Mucosa of stomach (tissue), 1 donor: ENCODE results near the gene XPA.

ENCODE experiments used
- H3K27me3 ChIP-seq: one replicate; pipeline ENCODE4 v1.7.0; 2013; ENCODE audit warnings: mild to moderate bottlenecking, low read length; ENCODE audit not compliant: control insufficient read depth, insufficient read depth
- H3K36me3 ChIP-seq: one replicate; pipeline ENCODE4 v1.7.0; 2013; ENCODE audit warnings: low read length; ENCODE audit not compliant: control insufficient read depth, insufficient read depth
- H3K4me1 ChIP-seq: one replicate; pipeline ENCODE4 v1.7.0; 2013; ENCODE audit warnings: mild to moderate bottlenecking, low read length; ENCODE audit not compliant: control insufficient read depth, insufficient read depth
- H3K4me3 ChIP-seq: one replicate; pipeline ENCODE4 v1.7.0; 2013; ENCODE audit warnings: low read length
- H3K9ac ChIP-seq: one replicate; pipeline ENCODE4 v1.7.0; 2013; ENCODE audit warnings: mild to moderate bottlenecking, low read length, moderate library complexity
- H3K9me3 ChIP-seq: one replicate; pipeline ENCODE4 v1.7.0; 2013; ENCODE audit warnings: mild to moderate bottlenecking, low read length, moderate library complexity; ENCODE audit not compliant: control insufficient read depth
- donor health status: Pancreatic carcinoma.

Gene XPA

DNA sequence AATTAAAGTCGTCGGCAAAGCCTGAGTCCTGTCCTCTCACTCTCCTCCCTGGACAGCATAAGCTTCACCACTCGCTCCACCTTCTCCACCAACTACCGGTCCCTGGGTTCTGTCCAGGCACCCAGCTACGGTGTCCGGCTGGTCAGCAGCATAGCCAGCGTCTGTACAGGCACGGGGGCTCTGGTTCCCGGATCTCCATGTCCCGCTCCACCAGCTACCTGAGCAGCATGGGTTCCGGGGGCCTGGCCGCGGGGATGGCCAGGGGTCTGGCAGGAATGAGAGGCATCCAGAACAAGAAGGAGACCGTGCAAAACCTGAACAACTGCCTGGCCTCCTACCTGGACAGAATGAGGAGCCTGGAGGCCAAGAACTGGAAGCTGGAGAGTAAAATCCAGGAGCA is 1.7 kb upstream of the XPA start:
- Histone ChIP-seq H3K27me3 (no peaks in the 10 kb centered on the region), H3K4me1 (peaks cover 17% of the 10 kb centered on the region), H3K36me3 (no peaks in the 10 kb centered on the region), H3K9me3 (no peaks in the 10 kb centered on the region), H3K4me3 (no peak overlapping the region), H3K9ac (no peak overlapping the region)

DNA sequence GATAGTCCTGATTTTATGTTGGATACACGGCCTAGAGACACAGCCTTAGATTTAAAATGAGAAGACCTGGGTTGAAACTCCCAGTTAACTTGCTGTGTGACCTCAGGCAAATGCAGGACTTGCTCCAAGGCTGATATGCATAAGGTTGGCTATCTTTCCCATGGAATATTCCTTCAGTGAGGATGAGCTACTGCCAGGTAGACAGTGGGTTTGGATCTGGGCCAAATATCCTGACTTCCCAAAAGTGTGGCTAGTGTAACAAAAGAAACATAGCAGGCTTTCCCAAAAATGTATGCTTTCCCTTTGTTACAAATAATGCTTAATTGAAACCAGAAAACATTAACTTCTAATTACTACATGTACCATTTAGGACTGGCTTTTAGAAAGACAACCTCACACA is 697 bp upstream of the XPA start:
- Histone ChIP-seq H3K36me3 (no peaks in the 10 kb centered on the region), H3K9ac (peak overlapping the region; percentile 81)

DNA sequence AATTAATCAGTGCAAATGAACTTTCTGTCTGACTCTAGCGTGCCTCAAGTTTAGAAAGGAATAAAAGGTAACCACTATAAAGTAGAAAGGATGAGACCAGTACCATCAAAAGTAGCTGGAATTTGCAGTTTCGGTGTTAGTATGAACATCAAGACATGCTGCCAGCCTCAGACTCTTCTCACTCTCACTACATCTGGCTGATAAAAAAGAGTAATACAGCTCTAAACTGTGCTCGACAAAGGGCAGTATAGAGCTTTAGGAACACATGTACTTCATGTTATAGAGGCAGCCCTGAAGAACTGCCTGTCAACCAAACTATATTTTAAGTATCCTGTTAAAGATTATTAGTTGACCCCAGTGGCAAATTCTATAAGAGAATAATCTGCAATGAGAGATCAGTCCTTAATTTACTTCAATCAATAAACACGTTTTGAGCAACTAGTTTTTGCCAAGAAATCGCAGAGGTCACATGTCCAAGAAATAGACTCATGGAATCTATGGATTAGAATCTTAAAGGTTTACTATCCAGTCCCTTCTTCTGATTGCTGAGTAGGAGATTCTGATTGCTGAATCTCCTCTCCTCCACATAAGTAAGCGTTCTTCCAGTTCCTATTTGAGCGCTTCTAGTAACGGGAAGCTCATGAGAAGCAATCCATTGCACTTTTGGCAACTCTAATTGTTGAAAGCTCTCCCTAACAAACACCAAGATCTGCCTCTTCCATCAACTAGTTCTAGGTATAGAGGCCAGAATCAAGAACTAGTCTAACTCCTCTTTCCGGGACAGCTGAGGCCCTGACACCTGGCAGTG is 941 bp downstream of the XPA start:
- Histone ChIP-seq H3K27me3 (no peaks in the 10 kb centered on the region), H3K9me3 (no peaks in the 10 kb centered on the region), H3K4me1 (peaks cover 11% of the 10 kb centered on the region), H3K4me3 (peak overlapping the region; percentile 72), H3K9ac (peak overlapping the region; percentile 81), H3K36me3 (peaks cover 1% of the 10 kb centered on the region)

More for the DNA sequence above, 697 bp upstream of the XPA start:
- no peaks in the 10 kb centered on the region for H3K9me3 ChIP-seq
- H3K4me3 ChIP-seq, result peak overlapping the region; percentile 72
- H3K4me1 ChIP-seq, result peaks cover 11% of the 10 kb centered on the region
- no peaks in the 10 kb centered on the region for H3K27me3 ChIP-seq

DNA sequence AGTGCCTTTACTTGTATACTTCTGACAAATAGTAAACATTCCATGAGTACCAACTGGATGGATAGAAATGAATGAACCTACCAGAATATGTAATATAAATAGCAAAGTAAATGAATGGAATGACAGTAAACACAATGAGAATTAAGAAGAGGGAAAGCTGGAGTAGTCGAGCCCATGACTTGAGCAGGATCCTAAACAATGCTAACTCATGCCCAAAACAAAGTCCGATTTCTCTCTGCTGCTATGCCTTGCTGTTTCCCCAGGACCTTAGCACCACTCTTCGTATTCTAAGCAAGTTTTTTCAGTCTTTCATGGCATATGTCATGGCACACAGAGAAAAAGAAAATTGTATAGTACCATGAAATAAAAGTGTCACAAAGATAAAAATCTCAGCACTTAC is 1.8 kb downstream of the XPA start:
- Histone ChIP-seq H3K4me3 (no peak overlapping the region), H3K27me3 (no peaks in the 10 kb centered on the region), H3K36me3 (peaks cover 5% of the 10 kb centered on the region), H3K4me1 (peaks cover 11% of the 10 kb centered on the region), H3K9me3 (no peaks in the 10 kb centered on the region), H3K9ac (no peak overlapping the region)

DNA sequence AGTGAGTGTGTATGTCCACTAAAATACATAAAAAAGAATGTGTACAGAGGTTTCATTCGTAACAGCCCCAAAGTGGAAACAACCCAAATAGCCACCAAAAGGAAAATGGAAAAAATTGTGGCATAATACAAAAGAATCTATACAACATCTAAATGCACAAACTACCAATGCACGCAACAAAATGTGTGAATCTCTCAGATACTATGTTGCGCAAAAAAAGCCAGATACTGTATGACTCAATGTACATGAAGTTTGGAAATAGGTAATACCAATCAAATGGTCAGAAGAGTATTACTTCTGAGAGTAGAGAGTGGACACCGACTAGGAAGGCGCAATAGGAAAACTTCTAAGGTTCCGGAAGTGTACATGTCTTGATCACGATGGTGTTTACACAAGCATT is 2.4 kb downstream of the XPA start:
- Histone ChIP-seq H3K36me3 (peaks cover 5% of the 10 kb centered on the region), H3K9ac (no peak overlapping the region), H3K4me1 (peaks cover 11% of the 10 kb centered on the region), H3K4me3 (no peak overlapping the region), H3K27me3 (no peaks in the 10 kb centered on the region), H3K9me3 (no peaks in the 10 kb centered on the region)

DNA sequence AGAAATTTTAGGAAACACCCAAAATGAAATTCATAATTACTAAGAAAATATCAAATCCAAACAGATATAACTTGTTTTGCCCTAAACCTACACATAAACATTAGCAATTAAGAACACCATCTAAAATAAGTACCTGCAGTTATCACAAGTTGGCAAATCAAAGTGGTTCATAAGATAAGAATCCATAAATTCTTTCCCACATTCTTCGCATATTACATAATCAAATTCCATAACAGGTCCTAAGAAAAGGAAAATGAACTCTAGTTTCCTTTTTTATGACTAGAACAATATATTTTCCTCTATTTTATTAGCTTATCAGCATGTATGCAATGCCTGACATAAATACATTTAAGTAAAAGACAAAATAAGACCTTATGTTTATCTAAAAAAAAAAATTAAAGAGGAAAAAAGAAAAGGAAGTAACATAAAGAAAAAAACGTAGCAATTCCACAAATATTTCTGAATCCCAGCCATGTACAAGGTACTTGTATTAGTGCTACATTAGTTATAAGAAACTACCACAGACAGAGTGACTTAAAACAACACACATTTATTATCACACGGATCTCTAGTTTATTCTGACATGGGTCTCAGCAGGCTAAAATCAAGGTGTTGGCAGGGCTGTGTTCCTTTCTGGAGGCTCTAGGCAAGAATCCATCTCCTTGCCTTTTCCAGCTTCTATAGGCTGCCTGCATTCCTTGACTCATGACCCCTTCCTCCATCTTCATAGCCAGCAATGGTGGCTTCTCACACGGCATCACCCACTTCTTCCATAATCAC is 7.5 kb downstream of the XPA start:
- H3K9ac ChIP-seq, result no peak overlapping the region
- H3K4me1 ChIP-seq, result peaks cover 9% of the 10 kb centered on the region
- peaks cover 6% of the 10 kb centered on the region for H3K36me3 ChIP-seq
- no peaks in the 10 kb centered on the region for H3K27me3 ChIP-seq
- no peaks in the 10 kb centered on the region for H3K9me3 ChIP-seq
- H3K4me3 ChIP-seq, result no peak overlapping the region

DNA sequence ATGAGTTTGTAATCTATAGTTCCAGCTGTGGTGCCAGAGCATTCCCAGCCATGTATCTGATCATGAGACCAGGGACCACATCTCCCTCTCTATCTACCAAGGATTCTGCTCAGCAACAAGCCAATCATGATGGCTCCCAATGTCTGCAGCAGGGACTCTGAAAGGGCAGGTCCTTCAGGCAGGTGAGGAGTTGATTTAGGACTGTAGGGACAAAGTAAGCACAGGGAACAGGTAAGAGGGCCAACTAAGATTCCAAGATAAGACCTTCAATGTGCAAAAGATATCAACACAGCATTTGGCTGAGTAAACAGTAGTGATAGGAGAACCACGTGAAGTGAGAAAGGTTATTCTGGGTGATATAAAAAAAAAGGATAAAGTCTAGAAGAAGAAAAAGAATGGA is 8.5 kb downstream of the XPA start:
- Histone ChIP-seq H3K4me3 (no peak overlapping the region), H3K36me3 (peaks cover 10% of the 10 kb centered on the region), H3K9me3 (no peaks in the 10 kb centered on the region), H3K9ac (no peak overlapping the region), H3K4me1 (peaks cover 9% of the 10 kb centered on the region), H3K27me3 (no peaks in the 10 kb centered on the region)

DNA sequence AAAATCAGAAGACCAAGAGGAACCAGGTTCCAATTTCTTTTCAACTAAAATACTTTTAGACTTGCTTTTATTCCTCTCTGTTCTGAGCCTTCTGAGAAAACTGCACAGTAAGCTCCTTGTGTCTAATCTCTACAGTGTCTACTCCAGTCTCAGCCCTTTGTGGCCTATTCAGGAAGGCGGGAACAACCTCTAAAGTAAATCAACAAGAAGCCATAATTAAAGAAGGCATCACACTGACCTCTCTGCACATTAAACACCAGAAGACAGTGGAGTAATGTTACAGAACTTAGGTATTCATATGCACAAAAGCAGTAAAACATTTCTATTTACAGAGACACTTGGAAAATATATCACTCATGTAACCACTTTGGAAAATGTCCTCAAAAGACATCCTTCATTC is 14.9 kb downstream of the XPA start:
- Histone ChIP-seq H3K9ac (no peak overlapping the region), H3K4me1 (no peaks in the 10 kb centered on the region), H3K4me3 (no peak overlapping the region), H3K9me3 (no peaks in the 10 kb centered on the region), H3K36me3 (peaks cover 5% of the 10 kb centered on the region), H3K27me3 (no peaks in the 10 kb centered on the region)

DNA sequence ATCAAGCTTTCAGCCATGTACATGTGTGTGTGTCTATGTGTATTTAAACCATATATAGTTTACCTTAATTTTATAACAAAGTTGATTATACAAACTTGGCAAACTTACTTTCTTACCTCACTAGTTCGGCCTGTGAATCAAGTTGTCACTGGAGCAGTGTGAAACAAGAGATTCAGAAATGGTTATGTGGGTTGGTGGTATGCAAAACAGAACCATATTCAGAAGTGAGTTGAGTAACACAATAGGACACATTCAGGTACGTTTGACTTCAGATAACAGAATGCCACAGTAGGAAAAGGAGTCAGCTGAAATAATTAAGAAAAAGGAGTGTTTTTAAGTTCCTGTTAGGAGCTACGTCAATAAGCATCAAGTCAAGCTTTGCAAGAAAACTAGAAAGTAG is 21.5 kb downstream of the XPA start:
- Histone ChIP-seq H3K36me3 (no peaks in the 10 kb centered on the region), H3K4me1 (no peaks in the 10 kb centered on the region), H3K9ac (no peak overlapping the region), H3K4me3 (no peak overlapping the region), H3K27me3 (no peaks in the 10 kb centered on the region), H3K9me3 (no peaks in the 10 kb centered on the region)

DNA sequence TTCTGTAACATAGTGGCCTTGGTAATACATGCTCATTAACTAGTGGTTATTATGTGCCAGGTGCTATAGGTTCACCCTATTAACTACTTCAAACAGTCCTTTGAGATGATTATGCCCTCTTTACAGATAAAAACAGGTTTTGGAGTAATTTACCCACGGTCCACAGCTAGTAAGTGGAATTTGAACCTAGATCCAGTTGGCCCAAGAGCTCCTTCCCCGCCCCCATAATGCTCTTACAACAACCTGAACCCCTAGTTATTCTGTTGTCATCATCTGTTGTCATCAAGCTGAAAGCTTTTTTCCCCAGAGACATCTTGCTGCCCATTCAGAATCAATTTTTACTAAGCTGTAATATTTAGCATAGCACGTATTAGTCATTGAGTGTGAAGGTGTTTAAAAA is 23.2 kb downstream of the XPA start:
- Histone ChIP-seq H3K9me3 (no peaks in the 10 kb centered on the region), H3K4me1 (no peaks in the 10 kb centered on the region), H3K9ac (no peak overlapping the region), H3K36me3 (no peaks in the 10 kb centered on the region), H3K27me3 (no peaks in the 10 kb centered on the region), H3K4me3 (no peak overlapping the region)

DNA sequence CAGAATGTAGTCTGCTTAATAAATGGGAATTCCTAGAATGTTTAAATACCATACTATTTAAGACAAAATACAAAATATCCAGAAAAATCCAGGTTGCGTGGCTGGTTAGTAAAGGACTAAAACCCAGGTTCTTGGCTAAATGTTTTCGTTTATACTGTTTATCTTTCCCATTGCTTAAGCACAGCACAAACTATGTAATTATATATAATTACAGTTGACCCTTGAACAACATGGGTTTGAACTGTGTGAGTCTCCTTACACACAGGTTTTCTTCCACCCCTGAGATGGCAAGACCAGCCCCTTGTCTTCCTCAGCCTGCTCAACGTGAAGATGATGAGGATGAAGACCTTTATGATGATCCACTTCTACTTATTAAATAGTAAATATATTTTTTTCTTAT is 24.7 kb downstream of the XPA start:
- no peaks in the 10 kb centered on the region for H3K9me3 ChIP-seq
- H3K9ac ChIP-seq, result no peak overlapping the region
- H3K4me1 ChIP-seq, result no peaks in the 10 kb centered on the region
- H3K4me3 ChIP-seq, result no peak overlapping the region
- H3K36me3 ChIP-seq, result no peaks in the 10 kb centered on the region
- H3K27me3 ChIP-seq, result no peaks in the 10 kb centered on the region

DNA sequence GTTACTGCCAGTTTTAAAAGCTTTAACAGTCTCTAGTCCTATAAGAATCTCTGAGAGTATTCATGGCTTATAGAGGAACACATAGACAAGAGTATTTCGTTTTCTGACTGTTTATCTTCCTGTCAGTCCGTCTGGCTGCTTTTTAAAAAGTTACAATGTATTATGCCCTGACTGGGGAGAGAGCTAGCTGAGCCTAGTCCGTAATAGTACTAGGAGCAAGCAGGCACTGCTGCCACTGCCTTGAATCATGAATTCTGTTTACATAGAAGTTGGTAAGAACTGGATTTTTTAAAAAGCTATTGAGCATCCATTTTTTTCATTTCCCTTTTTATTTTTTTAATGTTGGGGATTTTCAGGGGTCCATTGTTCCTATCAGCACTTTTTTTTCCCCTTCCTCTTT is 26.6 kb downstream of the XPA start:
- no peaks in the 10 kb centered on the region for H3K4me1 ChIP-seq
- no peak overlapping the region for H3K9ac ChIP-seq
- H3K36me3 ChIP-seq, result no peaks in the 10 kb centered on the region
- no peaks in the 10 kb centered on the region for H3K9me3 ChIP-seq
- no peak overlapping the region for H3K4me3 ChIP-seq
- H3K27me3 ChIP-seq, result no peaks in the 10 kb centered on the region
